ENCODE data around the gene PTPRJ. TPM values are rescaled to one million over a fixed set of nuclear protein-coding genes. Genes with fewer than 3 reads are reported as not detected.
A peak's percentile ranks its signal among the peaks of the same experiment; 100 is the strongest.

The PTPRJ gene
- polyA plus RNA-seq, 1 donor from 2014 or later: 8.6 TPM

- Histone ChIP-seq H2AFZ (ENCODE audit: low read depth, low read length) (no peak overlapping the region), H3F3A (ENCODE audit: insufficient read depth, low read length, poor library complexity, severe bottlenecking) (peaks cover 5% of the 10 kb centered on the region), H3K27ac (ENCODE audit: low read length) (peak overlapping the region; percentile 84), H4K20me1 (ENCODE audit: insufficient read depth) (no peaks in the 10 kb centered on the region), H3K9me2 (ENCODE audit: insufficient read depth, low read length) (no peaks in the 10 kb centered on the region), H3K79me2 (replicated peaks; ENCODE audit: insufficient read depth, low read length) (peaks cover 16% of the 10 kb centered on the region), H3K4me3 (ENCODE audit: low read length) (peak overlapping the region; percentile 26), H3K27me3 (ENCODE audit: insufficient read depth, low read depth, low read length) (no peaks in the 10 kb centered on the region), H3K36me3 (ENCODE audit: insufficient read depth, low read length) (no peaks in the 10 kb centered on the region), H3K4me2 (ENCODE audit: low read length) (peak overlapping the region; percentile 0), H3K9ac (ENCODE audit: low read length) (peak overlapping the region; percentile 73), H3K9me3 (ENCODE audit: low read length) (no peaks in the 10 kb centered on the region)
- TF ChIP-seq CTCF (IDR thresholded peaks at IDR 0.05; ENCODE audit: poor library complexity, severe bottlenecking): no peak
- no peak for TF ChIP-seq EP300 (conservative IDR thresholded peaks at IDR 0.05; ENCODE audit: poor library complexity, severe bottlenecking)
- TF ChIP-seq MXI1 (conservative IDR thresholded peaks at IDR 0.05; ENCODE audit: poor library complexity, severe bottlenecking): no peak
- TF ChIP-seq REST (IDR thresholded peaks at IDR 0.05; ENCODE audit: borderline replicate concordance): no peak
- no peak for TF ChIP-seq SMC3 (conservative IDR thresholded peaks at IDR 0.05; ENCODE audit: poor library complexity)
- TF ChIP-seq RAD21 (conservative IDR thresholded peaks at IDR 0.05): no peak
- TF ChIP-seq TAF1 (IDR thresholded peaks at IDR 0.05; ENCODE audit: low read depth): no peak
- no peak for TF ChIP-seq POLR2AphosphoS5 (IDR thresholded peaks at IDR 0.05)
- no peak for TF ChIP-seq EZH2 (IDR thresholded peaks at IDR 0.05; ENCODE audit: borderline replicate concordance, insufficient read depth, low read length, poor library complexity, severe bottlenecking)
Observed at GRCh38 chr11:48017105-48017830, 36.9 kb downstream of the PTPRJ start.

GRCh38 chr11:48017831-48018527, 37.6 kb downstream of the PTPRJ start:
- Histone ChIP-seq H3K9me3 (ENCODE audit: low read length) (no peaks in the 10 kb centered on the region), H4K20me1 (ENCODE audit: insufficient read depth) (no peaks in the 10 kb centered on the region), H3K27ac (ENCODE audit: low read length) (peak overlapping the region; percentile 84), H3K4me3 (ENCODE audit: low read length) (peak overlapping the region; percentile 55), H3K27me3 (ENCODE audit: insufficient read depth, low read depth, low read length) (no peaks in the 10 kb centered on the region), H3K9me2 (ENCODE audit: insufficient read depth, low read length) (no peaks in the 10 kb centered on the region), H3F3A (ENCODE audit: insufficient read depth, low read length, poor library complexity, severe bottlenecking) (peaks cover 5% of the 10 kb centered on the region), H2AFZ (ENCODE audit: low read depth, low read length) (peak overlapping the region; percentile 65), H3K36me3 (ENCODE audit: insufficient read depth, low read length) (no peaks in the 10 kb centered on the region), H3K4me2 (ENCODE audit: low read length) (peak overlapping the region; percentile 59), H3K79me2 (replicated peaks; ENCODE audit: insufficient read depth, low read length) (peaks cover 16% of the 10 kb centered on the region), H3K9ac (ENCODE audit: low read length) (peak overlapping the region; percentile 73)
- TF ChIP-seq MXI1 (conservative IDR thresholded peaks at IDR 0.05; ENCODE audit: poor library complexity, severe bottlenecking) (no peak), REST (IDR thresholded peaks at IDR 0.05; ENCODE audit: borderline replicate concordance) (no peak), TAF1 (IDR thresholded peaks at IDR 0.05; ENCODE audit: low read depth) (no peak), EZH2 (IDR thresholded peaks at IDR 0.05; ENCODE audit: borderline replicate concordance, insufficient read depth, low read length, poor library complexity, severe bottlenecking) (no peak), EP300 (conservative IDR thresholded peaks at IDR 0.05; ENCODE audit: poor library complexity, severe bottlenecking) (no peak), CTCF (IDR thresholded peaks at IDR 0.05; ENCODE audit: poor library complexity, severe bottlenecking) (no peak), SMC3 (conservative IDR thresholded peaks at IDR 0.05; ENCODE audit: poor library complexity) (no peak), POLR2AphosphoS5 (IDR thresholded peaks at IDR 0.05) (no peak), RAD21 (conservative IDR thresholded peaks at IDR 0.05) (no peak)
